IPS-20b (cell line): ENCODE data around the gene HNRNPK.

Experiments
- H3K27ac ChIP-seq: one replicate; pipeline ENCODE4 v1.5.1; 2013; ENCODE audit warnings: low read length
- H3K27me3 ChIP-seq: 2 replicates; pipeline ENCODE4 v1.6.1; 2013; ENCODE audit warnings: mild to moderate bottlenecking, low read length, inconsistent platforms; ENCODE audit not compliant: insufficient read depth
- H3K36me3 ChIP-seq: 2 replicates; pipeline ENCODE4 v1.6.1; 2013; ENCODE audit warnings: low read depth, mild to moderate bottlenecking, inconsistent platforms, low read length, moderate library complexity; ENCODE audit not compliant: insufficient read depth
- H3K4me1 ChIP-seq: 2 replicates; pipeline ENCODE4 v1.6.1; 2013; ENCODE audit warnings: mild to moderate bottlenecking, control low read depth, inconsistent platforms, low read length, moderate library complexity; ENCODE audit not compliant: insufficient read depth
- H3K4me3 ChIP-seq: 2 replicates; pipeline ENCODE4 v1.5.1; 2013; ENCODE audit warnings: mild to moderate bottlenecking, low read length, inconsistent platforms
- H3K9ac ChIP-seq: 2 replicates; pipeline ENCODE4 v1.6.1; 2013; ENCODE audit warnings: low read depth, mild to moderate bottlenecking, inconsistent platforms, low read length, moderate library complexity
- H3K9me3 ChIP-seq: 2 replicates; pipeline ENCODE4 v1.6.1; 2013; ENCODE audit warnings: mild to moderate bottlenecking, low read depth, low read length, inconsistent platforms; ENCODE audit not compliant: insufficient read depth

The HNRNPK gene

GRCh38 chr9:83927591-83927990 lies 52.4 kb downstream of the HNRNPK start:
- Histone ChIP-seq H3K27me3 (no peaks in the 10 kb centered on the region), H3K4me3 (no peak overlapping the region), H3K9ac (no peak overlapping the region), H3K27ac (no peak overlapping the region), H3K4me1 (no peaks in the 10 kb centered on the region), H3K9me3 (no peaks in the 10 kb centered on the region), H3K36me3 (no peaks in the 10 kb centered on the region)

DNA sequence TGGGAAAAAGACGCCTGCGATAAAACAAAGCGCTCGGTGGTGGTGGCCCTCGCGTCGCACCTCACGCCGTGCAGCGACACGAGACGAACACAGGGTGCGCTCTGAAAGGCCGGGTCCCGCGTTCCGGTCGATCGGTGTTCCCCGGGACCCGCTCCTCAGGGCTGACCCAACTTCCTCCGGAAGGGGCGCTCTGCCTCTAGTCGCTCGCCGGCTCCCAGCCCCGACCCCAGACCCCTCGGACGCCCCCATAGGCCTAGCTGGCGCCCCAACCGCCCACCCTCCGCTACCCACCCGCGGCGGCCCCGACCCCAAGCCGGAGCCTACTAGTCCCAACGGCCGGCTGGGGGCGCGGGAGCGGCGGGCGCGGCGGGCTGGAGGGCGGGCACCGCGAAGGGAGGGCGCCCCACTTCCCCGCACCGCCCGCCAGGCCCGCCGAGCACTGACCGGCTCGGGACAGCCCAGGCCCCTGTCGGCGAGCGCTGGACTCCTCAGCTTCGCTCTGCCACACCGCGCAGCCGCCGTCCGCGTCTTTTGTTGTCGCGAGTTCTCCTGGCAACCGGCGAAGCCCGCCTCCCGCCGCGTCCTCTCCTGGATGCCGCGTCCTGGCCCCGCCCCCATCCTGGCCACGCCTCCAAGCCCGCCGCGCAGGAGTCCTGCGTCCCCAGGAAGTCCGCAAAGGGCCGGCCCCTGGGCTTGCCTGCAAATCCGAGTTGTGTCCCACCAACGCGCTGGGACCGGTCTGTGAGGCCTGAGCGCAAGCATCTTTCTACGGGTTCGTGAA lies 58.9 kb downstream of the HNRNPK start, which contains the start of gene KIF27:
Gene KIF27 (minus strand): TSS at position 506 of the 781 bp plus-strand sequence. CDS start 5,841 bp downstream, outside the sequence.
- H3K36me3 ChIP-seq: no peaks in the 10 kb centered on the region
- H3K27ac ChIP-seq: peak within 1 kb of the TSS; percentile 0
- no peaks in the 10 kb centered on the region for H3K27me3 ChIP-seq
- H3K4me3 ChIP-seq: peak within 1 kb of the TSS; percentile 63
- H3K4me1 ChIP-seq: peaks cover 2% of the 10 kb centered on the region; the same call in 1 of the 2 replicates
- H3K9ac ChIP-seq: peak within 1 kb of the TSS; percentile 75
- no peaks in the 10 kb centered on the region for H3K9me3 ChIP-seq

DNA sequence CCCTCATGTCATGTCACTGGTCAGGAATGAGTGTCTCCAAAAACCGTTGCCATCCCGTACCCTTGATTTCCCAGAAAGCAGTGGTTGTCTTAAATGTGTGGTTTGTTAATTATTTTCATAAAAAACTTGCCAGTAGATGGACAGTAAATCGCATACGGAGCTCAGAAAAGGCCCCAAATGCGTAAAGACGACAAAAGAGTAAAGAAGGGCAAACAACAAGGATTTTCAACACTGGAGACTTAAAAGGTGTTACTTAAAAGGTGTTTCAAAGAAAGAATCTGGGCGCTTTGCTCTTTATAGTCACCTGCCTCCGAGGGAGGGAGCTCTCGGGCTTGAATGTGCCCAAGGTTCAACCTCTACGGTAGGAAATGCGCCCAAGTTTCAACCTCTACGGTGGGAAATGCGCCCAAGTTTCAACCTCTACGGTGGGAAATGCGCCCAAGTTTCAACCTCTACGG lies 59.5 kb downstream of the HNRNPK start:
- H3K4me1 ChIP-seq: peaks cover 2% of the 10 kb centered on the region; the same call in 1 of the 2 replicates
- H3K4me3 ChIP-seq: peak overlapping the region; percentile 63
- no peaks in the 10 kb centered on the region for H3K36me3 ChIP-seq
- peak overlapping the region; percentile 0 for H3K27ac ChIP-seq
- H3K27me3 ChIP-seq: no peaks in the 10 kb centered on the region
- no peaks in the 10 kb centered on the region for H3K9me3 ChIP-seq
- H3K9ac ChIP-seq: peak overlapping the region; percentile 75

- H3K27ac ChIP-seq: no peak overlapping the region
- no peaks in the 10 kb centered on the region for H3K9me3 ChIP-seq
- no peak overlapping the region for H3K9ac ChIP-seq
- H3K4me3 ChIP-seq: no peak overlapping the region
- no peaks in the 10 kb centered on the region for H3K36me3 ChIP-seq
- H3K27me3 ChIP-seq: no peaks in the 10 kb centered on the region
- peaks cover 2% of the 10 kb centered on the region; the same call in 1 of the 2 replicates for H3K4me1 ChIP-seq
These were observed 60.9 kb downstream of the HNRNPK start for GRCh38 chr9:83919111-83919510.
